ENCODE measurements around the gene MAP7. TPM values are rescaled to one million over a fixed set of nuclear protein-coding genes. Genes with fewer than 3 reads are reported as not detected.

Gene MAP7
- total and polyA plus RNA-seq, 7 donors, result 1.2 to 33.5 (median 3.3) TPM

DNA sequence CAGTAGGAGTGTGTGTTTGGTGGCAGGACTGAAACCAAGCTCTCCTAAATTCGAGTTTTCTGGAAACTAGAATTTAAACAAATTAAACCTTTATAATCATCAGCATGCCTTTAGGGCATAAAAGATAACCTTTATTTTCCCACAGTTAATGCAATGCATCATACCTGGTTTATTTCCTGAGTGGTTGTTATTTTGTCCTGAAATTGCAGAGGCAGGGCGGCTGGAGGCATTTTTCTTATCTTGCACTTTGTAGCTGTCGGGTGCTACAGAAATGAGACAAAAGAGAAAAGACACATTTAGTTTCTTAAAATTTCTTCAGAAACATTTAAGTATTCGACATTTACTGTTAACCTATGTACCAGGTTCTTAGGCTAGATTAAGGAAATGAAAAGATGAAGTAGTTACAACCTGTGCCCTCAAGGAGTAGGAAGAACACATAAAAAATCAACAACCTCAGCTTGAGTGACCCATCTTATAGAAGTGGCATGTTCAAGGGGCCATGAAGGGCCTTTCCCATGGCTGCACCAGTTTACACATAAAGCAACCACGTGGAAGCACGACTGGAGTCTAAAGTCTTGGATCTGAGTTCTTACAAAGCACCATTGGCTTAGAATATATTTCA, 128.6 kb downstream of the MAP7 start:
- no peak overlapping the region for H3K4me3 ChIP-seq
- H3K27me3 ChIP-seq, result no peaks in the 10 kb centered on the region
- 36 to 77% methylated on average over 6 of the region's 6 CpGs for WGBS, 2 donors
- H3K27ac ChIP-seq, result no peak overlapping the region
- intact Hi-C loops (cut with DNase I), result no loop called here
- H3K9me3 ChIP-seq, result no peaks in the 10 kb centered on the region
- H3K36me3 ChIP-seq, result no peaks in the 10 kb centered on the region
- DNase-seq, result no peak
- TF ChIP-seq, protein P1, sequence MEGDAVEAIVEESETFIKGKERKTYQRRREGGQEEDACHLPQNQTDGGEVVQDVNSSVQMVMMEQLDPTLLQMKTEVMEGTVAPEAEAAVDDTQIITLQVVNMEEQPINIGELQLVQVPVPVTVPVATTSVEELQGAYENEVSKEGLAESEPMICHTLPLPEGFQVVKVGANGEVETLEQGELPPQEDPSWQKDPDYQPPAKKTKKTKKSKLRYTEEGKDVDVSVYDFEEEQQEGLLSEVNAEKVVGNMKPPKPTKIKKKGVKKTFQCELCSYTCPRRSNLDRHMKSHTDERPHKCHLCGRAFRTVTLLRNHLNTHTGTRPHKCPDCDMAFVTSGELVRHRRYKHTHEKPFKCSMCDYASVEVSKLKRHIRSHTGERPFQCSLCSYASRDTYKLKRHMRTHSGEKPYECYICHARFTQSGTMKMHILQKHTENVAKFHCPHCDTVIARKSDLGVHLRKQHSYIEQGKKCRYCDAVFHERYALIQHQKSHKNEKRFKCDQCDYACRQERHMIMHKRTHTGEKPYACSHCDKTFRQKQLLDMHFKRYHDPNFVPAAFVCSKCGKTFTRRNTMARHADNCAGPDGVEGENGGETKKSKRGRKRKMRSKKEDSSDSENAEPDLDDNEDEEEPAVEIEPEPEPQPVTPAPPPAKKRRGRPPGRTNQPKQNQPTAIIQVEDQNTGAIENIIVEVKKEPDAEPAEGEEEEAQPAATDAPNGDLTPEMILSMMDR (IDR thresholded peaks at IDR 0.05), result no peak
- no peak for TF ChIP-seq EP300 (IDR thresholded peaks at IDR 0.05)
- no peaks in the 10 kb centered on the region for H3K4me1 ChIP-seq

DNA sequence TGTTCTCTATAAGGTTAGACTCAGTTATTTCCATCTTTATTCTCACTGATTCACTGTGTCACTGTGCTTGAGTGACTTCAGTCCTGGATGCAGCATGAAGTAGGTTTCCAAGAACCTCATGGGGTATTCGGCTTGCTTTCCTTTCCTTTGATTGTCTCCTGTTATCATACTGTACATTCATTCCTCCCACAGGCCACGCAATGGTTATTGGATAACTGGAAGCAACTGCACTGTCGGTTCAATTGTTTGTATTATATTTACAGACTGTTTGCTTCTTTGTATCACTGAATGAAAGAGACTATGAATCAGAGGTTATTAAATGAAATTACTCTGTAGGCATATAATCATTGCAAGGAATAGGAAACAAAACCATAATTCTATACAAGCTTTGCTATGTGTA, 129.4 kb downstream of the MAP7 start:
- Histone ChIP-seq H3K27me3 (no peaks in the 10 kb centered on the region), H3K4me3 (no peak overlapping the region), H3K4me1 (no peaks in the 10 kb centered on the region), H3K36me3 (no peaks in the 10 kb centered on the region), H3K27ac (no peak overlapping the region), H3K9me3 (no peaks in the 10 kb centered on the region)
- WGBS, 2 donors, result 17 to 61% methylated on average over 3 of the region's 3 CpGs
- TF ChIP-seq, protein P1 (IDR thresholded peaks at IDR 0.05), result no peak
- no peak for TF ChIP-seq POLR2A (IDR thresholded peaks at IDR 0.05)
- no peak for TF ChIP-seq EP300 (IDR thresholded peaks at IDR 0.05)
- DNase-seq, result no peak
- intact Hi-C loops (cut with DNase I), result no loop called here

DNA sequence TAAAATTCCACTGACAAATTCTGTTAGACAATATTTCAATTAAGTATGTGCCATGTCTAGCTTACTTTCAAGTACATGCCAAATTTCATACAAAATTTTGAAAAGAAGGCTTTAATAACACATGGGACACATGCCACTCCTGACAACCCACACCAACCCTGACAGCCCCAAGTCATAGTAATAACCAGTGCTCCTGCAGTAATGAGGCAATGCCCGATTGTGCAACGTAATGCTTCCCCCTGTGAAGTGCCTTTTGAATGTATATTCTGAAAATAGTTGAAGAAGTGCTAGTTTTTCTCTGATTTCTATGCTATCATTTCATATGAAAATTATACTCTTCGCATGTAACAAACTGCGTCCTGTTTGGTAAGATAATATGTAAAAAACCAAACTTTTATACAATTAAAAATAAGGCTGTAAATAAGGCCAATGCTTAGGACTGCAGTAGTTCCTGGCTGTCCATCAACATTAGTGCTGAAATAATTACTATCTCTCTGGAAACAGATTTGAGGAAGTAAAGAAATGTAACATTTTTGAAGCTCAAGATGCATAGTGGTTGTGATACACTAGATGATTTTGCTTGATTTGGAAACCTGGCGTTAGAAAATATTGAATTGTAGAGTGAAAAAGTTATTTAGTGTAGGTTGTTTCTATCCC, 134.7 kb downstream of the MAP7 start:
- TF ChIP-seq EP300 (IDR thresholded peaks at IDR 0.05) (no peak), POLR2AphosphoS5 (IDR thresholded peaks at IDR 0.05) (no peak), POLR2A (IDR thresholded peaks at IDR 0.05) (no peak)
- TF ChIP-seq, protein P1 (IDR thresholded peaks at IDR 0.05), result no peak
- no peaks in the 10 kb centered on the region for H3K9me3 ChIP-seq

DNA sequence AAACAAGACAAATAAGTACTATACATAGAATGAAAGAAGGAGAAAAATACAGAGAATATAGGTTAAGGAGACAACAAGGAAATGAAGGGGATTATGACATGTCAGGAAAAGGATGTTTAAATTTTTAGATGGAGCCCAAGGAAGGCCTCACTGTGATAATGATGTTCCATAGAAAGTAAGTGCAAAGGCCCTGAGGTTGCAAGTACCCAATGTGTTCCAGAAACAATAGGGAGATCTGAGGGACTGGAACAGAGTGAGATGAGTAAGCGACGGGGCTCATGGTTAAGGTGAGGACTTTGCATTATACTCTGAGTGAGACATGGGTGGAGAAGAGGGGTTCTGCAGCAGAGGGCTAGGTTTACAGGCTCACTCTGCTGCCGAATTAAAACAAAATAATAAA, 137.8 kb downstream of the MAP7 start:
- H3K27me3 ChIP-seq, result no peaks in the 10 kb centered on the region
- no peak for DNase-seq
- no peak for TF ChIP-seq POLR2AphosphoS5 (IDR thresholded peaks at IDR 0.05)
- TF ChIP-seq POLR2A (IDR thresholded peaks at IDR 0.05), result no peak
- TF ChIP-seq EP300 (IDR thresholded peaks at IDR 0.05), result no peak
- TF ChIP-seq, protein P1 (IDR thresholded peaks at IDR 0.05), result no peak
- no peaks in the 10 kb centered on the region for H3K4me1 ChIP-seq
- H3K36me3 ChIP-seq, result no peaks in the 10 kb centered on the region
- WGBS, 2 donors, result 94% methylated on average over 3 of the region's 3 CpGs
- intact Hi-C loops (cut with DNase I), result no loop called here
- H3K9me3 ChIP-seq, result no peaks in the 10 kb centered on the region
- no peak overlapping the region for H3K4me3 ChIP-seq
- no peak overlapping the region for H3K27ac ChIP-seq

More for the DNA sequence above, 134.7 kb downstream of the MAP7 start:
- H3K4me1 ChIP-seq, result no peaks in the 10 kb centered on the region
- H3K27me3 ChIP-seq, result no peaks in the 10 kb centered on the region
- intact Hi-C loops (cut with DNase I), result no loop called here
- no peak overlapping the region for H3K27ac ChIP-seq
- whole genome bisulfite sequencing, 2 donors, result 86% methylated on average over 5 of the region's 5 CpGs
- H3K4me3 ChIP-seq, result no peak overlapping the region
- no peaks in the 10 kb centered on the region for H3K36me3 ChIP-seq
- no peak for DNase-seq
